Activated T-helper 1 cell treated with anti-CD3 and anti-CD28 coated beads, Interleukin-2, amount 50 U/mL, for 16 hours (primary cell): Measurements from ENCODE around the gene FNIP2.

Experiments used
- DNase-seq, 2 donors: peaks; one replicate each; pipeline ENCODE4 v3.0.0-alpha.2; 2020; ENCODE audit warnings: low read depth in 1 of 2, low spot score in 1 of 2

Gene FNIP2

GRCh38 chr4:158836002-158836369, 67.2 kb downstream of the FNIP2 start:
- no peak for DNase-seq

GRCh38 chr4:158836828-158837449, 68.1 kb downstream of the FNIP2 start:
- DNase-seq: no peak

GRCh38 chr4:158837527-158838141, 68.8 kb downstream of the FNIP2 start:
- DNase-seq: no peak

- DNase-seq: no peak
Measured at GRCh38 chr4:158840131-158840530, 71.3 kb downstream of the FNIP2 start.

- no peak for DNase-seq
Measured at GRCh38 chr4:158841540-158841939, 72.7 kb downstream of the FNIP2 start.

- no peak for DNase-seq
Measured at GRCh38 chr4:158845311-158846041, 76.7 kb downstream of the FNIP2 start.

- no peak for DNase-seq
Measured at GRCh38 chr4:158847535-158847934, 78.7 kb downstream of the FNIP2 start.

GRCh38 chr4:158849681-158850080, 80.9 kb downstream of the FNIP2 start:
- no peak for DNase-seq

- no peak for DNase-seq
Measured at GRCh38 chr4:158850371-158850770, 81.5 kb downstream of the FNIP2 start.

GRCh38 chr4:158850800-158851644, 82.2 kb downstream of the FNIP2 start:
- DNase-seq: no peak

GRCh38 chr4:158854236-158854635, 85.4 kb downstream of the FNIP2 start:
- DNase-seq: no peak

GRCh38 chr4:158856852-158857251, 88.0 kb downstream of the FNIP2 start:
- DNase-seq: no peak

GRCh38 chr4:158857951-158858350, 89.1 kb downstream of the FNIP2 start:
- DNase-seq: no peak

GRCh38 chr4:158858410-158859199, 89.8 kb downstream of the FNIP2 start:
- DNase-seq: no peak

GRCh38 chr4:158859661-158860060, 90.8 kb downstream of the FNIP2 start:
- DNase-seq: no peak

- no peak for DNase-seq
Measured at GRCh38 chr4:158860856-158861255, 92.0 kb downstream of the FNIP2 start.

- DNase-seq: no peak
Measured at GRCh38 chr4:158861281-158861680, 92.5 kb downstream of the FNIP2 start.

GRCh38 chr4:158861766-158862165, 92.9 kb downstream of the FNIP2 start:
- DNase-seq: no peak

- no peak for DNase-seq
Measured at GRCh38 chr4:158863296-158863695, 94.5 kb downstream of the FNIP2 start.

GRCh38 chr4:158865520-158866177, 96.8 kb downstream of the FNIP2 start:
- DNase-seq: no peak
